MM.1S (cell line): ENCODE data around the gene CHCT1.

Source experiments
- CTCF ChIP-seq: fragments of 300-600 bp; sonication (generic); IDR thresholded peaks from 2 replicates; pipeline ENCODE4 v1.5.1; 2016; ENCODE audit warnings: antibody characterized with exemption, low read length, mixed read lengths
- EZH2 ChIP-seq: fragments of 300-600 bp; sonication (generic); optimal IDR thresholded peaks from 2 replicates; pipeline ENCODE3; 2017; ENCODE audit warnings: low read depth, mild to moderate bottlenecking, antibody characterized with exemption, low read length, mixed read lengths
- EZH2phosphoT487 ChIP-seq: fragments of 300-600 bp; sonication (generic); IDR thresholded peaks from 2 replicates; pipeline ENCODE4 v1.6.1; 2018; ENCODE audit warnings: antibody characterized with exemption, low read length

- TF ChIP-seq CTCF, result no peak
- TF ChIP-seq EZH2phosphoT487, result no peak
- TF ChIP-seq EZH2, result no peak
Observed at GRCh38 chr17:60390186-60390585, 32.1 kb upstream of the CHCT1 start.
